HepG2 (cell line): ENCODE measurements around the gene S100A8. TPM values are rescaled to one million over a fixed set of nuclear protein-coding genes. Genes with fewer than 3 reads are reported as not detected.

Experiments used
- ATAC-seq: fragments of 200-7000 bp; cut with Tn5 transposase; 3 replicates; pipeline ENCODE4 v1.9.1; 2020; ENCODE audit warnings: mild to moderate bottlenecking, moderate library complexity
- BruUV-seq: library from RNA; stranded (reverse); fragments of 400-500 nt; replicated peaks from 2 replicates; lab custom pipeline; 2021; lab: Mats Ljungman, UMichigan
- CTCF ChIA-PET: fragments of 300-600 bp; formaldehyde crosslinking; extraction: SDS; loops from one replicate; lab custom pipeline; 2021; ENCODE audit warnings: low total read pairs, inconsistent platforms, low intra/inter-chr PET ratio; lab: Yijun Ruan, JAX
- POLR2A ChIA-PET: fragments of 350-600 bp; sonication (Branson Sonifier 250); formaldehyde crosslinking; loops from one replicate; lab custom pipeline; 2020; ENCODE audit warnings: antibody characterized with exemption, inconsistent platforms; lab: Yijun Ruan, JAX
- DNase-seq: peaks from one replicate; pipeline ENCODE4 v3.0.0-alpha.2; 2015; ENCODE audit warnings: low spot score
- FAIRE-seq: peaks from 3 replicates; lab custom pipeline; 2011; peaks lifted over from hg19 to GRCh38; lab: Jason Lieb, UNC
- H2AFZ ChIP-seq: one replicate; pipeline ENCODE4 v1.6.1; 2011; ENCODE audit warnings: low read length, inconsistent platforms
- H3K27ac ChIP-seq: fragments of 300-600 bp; 3 replicates; pipeline ENCODE4 v1.8.0; 2011; ENCODE audit warnings: mixed run types, mild to moderate bottlenecking, mixed read lengths, low read length, inconsistent platforms; ENCODE audit not compliant: insufficient read depth; ENCODE audit errors: extremely low read length
- H3K27me3 ChIP-seq, 2 experiments: fragments of 200-600 bp in 1 of 2; 2 replicates in 1 of 2; 3 replicates in 1 of 2; pipeline versions ENCODE4 v1.6.0 to v1.8.0; 2011; ENCODE audit warnings: low read length in 2 of 2, mild to moderate bottlenecking in 2 of 2, moderate library complexity in 2 of 2, inconsistent platforms in 1 of 2; ENCODE audit not compliant: insufficient read depth in 2 of 2, control insufficient read depth in 1 of 2
- H3K36me3 ChIP-seq, 2 experiments: fragments of 200-600 bp in 1 of 2; replicated peaks in 1 of 2; 2 replicates in 1 of 2; 3 replicates in 1 of 2; pipeline versions ENCODE4 v1.5.1 to v1.8.0; 2011; ENCODE audit warnings: low read length in 2 of 2, inconsistent platforms in 1 of 2; ENCODE audit not compliant: insufficient read depth in 2 of 2, control insufficient read depth in 1 of 2
- H3K4me1 ChIP-seq: 2 replicates; pipeline ENCODE4 v1.5.1; 2012; ENCODE audit warnings: low read length, inconsistent platforms; ENCODE audit not compliant: insufficient read depth
- H3K4me2 ChIP-seq: 2 replicates; pipeline ENCODE4 v1.6.0; 2011; ENCODE audit warnings: low read depth, low read length, inconsistent platforms
- H3K4me3 ChIP-seq, 3 experiments: fragments of 200-600 bp in 1 of 3; sonication (generic), shearing (Covaris generic) in 1 of 3; replicated peaks in 1 of 3; 2 replicates each; pipeline ENCODE4 v1.5.1; 2011 to 2016; ENCODE audit warnings: low read length in 3 of 3, inconsistent platforms in 2 of 3, low read depth in 2 of 3, mild to moderate bottlenecking in 2 of 3, control low read depth in 1 of 3, mixed read lengths in 1 of 3; ENCODE audit not compliant: insufficient read depth in 1 of 3
- H3K79me2 ChIP-seq: one replicate; pipeline ENCODE4 v1.6.1; 2011; ENCODE audit warnings: low read length, inconsistent platforms; ENCODE audit not compliant: insufficient read depth
- H3K9ac ChIP-seq: 2 replicates; pipeline ENCODE4 v1.6.0; 2011; ENCODE audit warnings: mild to moderate bottlenecking, low read depth, low read length, inconsistent platforms; ENCODE audit not compliant: insufficient read depth
- H3K9me3 ChIP-seq: 2 replicates; pipeline ENCODE4 v1.5.1; 2012; ENCODE audit warnings: mild to moderate bottlenecking, low read length
- H4K20me1 ChIP-seq: 2 replicates; pipeline ENCODE4 v1.6.0; 2011; ENCODE audit warnings: inconsistent platforms, mild to moderate bottlenecking, low read length, moderate library complexity; ENCODE audit not compliant: insufficient read depth
- KLF12 ChIP-seq: sonication (generic); formaldehyde crosslinking; IDR thresholded peaks from 2 replicates; pipeline ENCODE4 v1.4.0; 2020; ENCODE audit warnings: missing genetic modification reagents, borderline replicate concordance
- MTF2 ChIP-seq: sonication (generic); formaldehyde crosslinking; IDR thresholded peaks from 2 replicates; pipeline ENCODE4 v1.5.0; 2020; ENCODE audit warnings: missing genetic modification reagents, borderline replicate concordance
- NFKBIZ ChIP-seq: IDR thresholded peaks from 2 replicates; pipeline ENCODE4 v1.6.1; 2018; ENCODE audit warnings: missing genetic modification reagents, missing compliant biosample characterization
- WGBS: methylation state at CpG from one replicate; pipeline ENCODE4 v1.1.6; 2017; ENCODE audit warnings: low lambda C conversion rate; 5-methylcytosine and 5-hydroxymethylcytosine counted together
- in situ Hi-C: cut with HindIII; loops from 2 replicates; pipeline ENCODE4 v1.10.0; 2017; ENCODE audit warnings: low pct_unique_long_range_greater_than_20kb; ENCODE audit not compliant: extremely low pct_ligation_motif_present
- intact Hi-C: fragments of 100-400 bp; cut with micrococcal nuclease; formaldehyde crosslinking; loops from one replicate; pipeline ENCODE4 v1.10.0; 2022; ENCODE audit not compliant: unreplicated experiment
- polyA plus RNA-seq, 8 experiments: library from polyadenylated mRNA; depleted of rRNA in 3 of 8; stranded (reverse) in 7 of 8; unstranded in 1 of 8; fragments of >200 nt; fragmentation: Illumina TruSeq in 4 of 8; extraction: Trizol in 4 of 8; gene quantifications; 2 replicates each; pipeline versions ENCODE4 v1.2.1 to v1.2.3, GENCODE V29; 2011 to 2016; ENCODE audit warnings: low read depth in 4 of 8, missing spikeins in 1 of 8, mixed read lengths in 1 of 8; ENCODE audit not compliant: insufficient read depth in 1 of 8
- total RNA-seq, 5 experiments: library from RNA; depleted of rRNA; stranded (reverse); fragments of >200 nt; fragmentation: Illumina TruSeq; extraction: Trizol; gene quantifications; 2 replicates each; pipeline ENCODE4 v1.2.3, GENCODE V29; 2016; ENCODE audit warnings: low read depth in 1 of 5
- TF ChIP-seq, protein P1 (sequence below): sonication (generic); formaldehyde crosslinking; IDR thresholded peaks from 2 replicates; pipeline ENCODE4 v1.5.0; 2020; ENCODE audit warnings: mild to moderate bottlenecking, missing genetic modification reagents
- TF ChIP-seq, protein P2 (sequence below): sonication (generic); formaldehyde crosslinking; conservative IDR thresholded peaks from 2 replicates; pipeline ENCODE4 v1.8.0; 2022; ENCODE audit warnings: mild to moderate bottlenecking, moderate library complexity, missing genetic modification reagents
- TF ChIP-seq, protein P3 (sequence below): sonication (generic); formaldehyde crosslinking; IDR thresholded peaks from 2 replicates; pipeline ENCODE4 v1.5.0; 2020; ENCODE audit warnings: missing genetic modification reagents
- TF ChIP-seq, protein P4 (sequence below): sonication (generic); formaldehyde crosslinking; IDR thresholded peaks from 2 replicates; pipeline ENCODE4 v1.4.0; 2020; ENCODE audit warnings: mild to moderate bottlenecking, low read depth, missing genetic modification reagents

The S100A8 gene
- total and polyA plus RNA-seq, 2 of the 13 experiments (the other 11 are each of a cell fraction or from before 2014, with no cell fraction given), result not detected

DNA sequence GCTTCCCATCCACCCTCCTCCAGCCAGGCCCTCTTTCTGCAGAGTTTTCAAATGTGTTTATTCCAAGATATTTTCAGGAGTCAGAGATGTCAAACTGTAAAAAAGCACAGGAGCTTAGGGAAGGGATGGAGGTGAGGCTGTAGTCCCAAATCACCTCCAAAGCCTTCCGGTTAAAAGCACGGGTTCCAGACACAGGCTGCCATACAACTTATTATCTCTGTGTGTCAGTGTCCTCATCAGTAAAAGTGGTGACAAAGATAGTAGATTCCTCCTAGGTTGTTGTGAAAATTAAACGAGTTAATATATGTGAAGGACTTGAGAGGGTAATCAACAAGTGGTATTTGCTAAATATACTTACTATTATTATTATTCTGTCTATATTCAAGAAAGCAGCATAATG, 40.6 kb upstream of the S100A8 start:
- no peak overlapping the region for H3K27ac ChIP-seq
- no peaks in the 10 kb centered on the region for H3K36me3 ChIP-seq
- DNase-seq (no peak), ATAC-seq (no peak), FAIRE-seq (no peak)
- no peaks in the 10 kb centered on the region for H3K4me1 ChIP-seq
- no peak overlapping the region for H3K9ac ChIP-seq
- ChIA-PET POLR2A (no interaction called here), CTCF (no interaction called here)
- WGBS, result 0% methylated on average over 3 of the region's 3 CpGs
- H3K9me3 ChIP-seq, result no peaks in the 10 kb centered on the region
- H2AFZ ChIP-seq, result no peak overlapping the region
- no peak for TF ChIP-seq NFKBIZ (CRISPR knock-in tag)
- TF ChIP-seq MTF2 (CRISPR knock-in tag), result no peak
- TF ChIP-seq, protein P1, sequence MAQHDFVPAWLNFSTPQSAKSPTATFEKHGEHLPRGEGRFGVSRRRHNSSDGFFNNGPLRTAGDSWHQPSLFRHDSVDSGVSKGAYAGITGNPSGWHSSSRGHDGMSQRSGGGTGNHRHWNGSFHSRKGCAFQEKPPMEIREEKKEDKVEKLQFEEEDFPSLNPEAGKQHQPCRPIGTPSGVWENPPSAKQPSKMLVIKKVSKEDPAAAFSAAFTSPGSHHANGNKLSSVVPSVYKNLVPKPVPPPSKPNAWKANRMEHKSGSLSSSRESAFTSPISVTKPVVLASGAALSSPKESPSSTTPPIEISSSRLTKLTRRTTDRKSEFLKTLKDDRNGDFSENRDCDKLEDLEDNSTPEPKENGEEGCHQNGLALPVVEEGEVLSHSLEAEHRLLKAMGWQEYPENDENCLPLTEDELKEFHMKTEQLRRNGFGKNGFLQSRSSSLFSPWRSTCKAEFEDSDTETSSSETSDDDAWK (CRISPR knock-in tag), result no peak
- TF ChIP-seq KLF12 (CRISPR knock-in tag), result no peak
- TF ChIP-seq, protein P2, sequence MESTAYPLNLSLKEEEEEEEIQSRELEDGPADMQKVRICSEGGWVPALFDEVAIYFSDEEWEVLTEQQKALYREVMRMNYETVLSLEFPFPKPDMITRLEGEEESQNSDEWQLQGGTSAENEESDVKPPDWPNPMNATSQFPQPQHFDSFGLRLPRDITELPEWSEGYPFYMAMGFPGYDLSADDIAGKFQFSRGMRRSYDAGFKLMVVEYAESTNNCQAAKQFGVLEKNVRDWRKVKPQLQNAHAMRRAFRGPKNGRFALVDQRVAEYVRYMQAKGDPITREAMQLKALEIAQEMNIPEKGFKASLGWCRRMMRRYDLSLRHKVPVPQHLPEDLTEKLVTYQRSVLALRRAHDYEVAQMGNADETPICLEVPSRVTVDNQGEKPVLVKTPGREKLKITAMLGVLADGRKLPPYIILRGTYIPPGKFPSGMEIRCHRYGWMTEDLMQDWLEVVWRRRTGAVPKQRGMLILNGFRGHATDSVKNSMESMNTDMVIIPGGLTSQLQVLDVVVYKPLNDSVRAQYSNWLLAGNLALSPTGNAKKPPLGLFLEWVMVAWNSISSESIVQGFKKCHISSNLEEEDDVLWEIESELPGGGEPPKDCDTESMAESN (CRISPR knock-in tag), result no peak
- TF ChIP-seq, protein P3, sequence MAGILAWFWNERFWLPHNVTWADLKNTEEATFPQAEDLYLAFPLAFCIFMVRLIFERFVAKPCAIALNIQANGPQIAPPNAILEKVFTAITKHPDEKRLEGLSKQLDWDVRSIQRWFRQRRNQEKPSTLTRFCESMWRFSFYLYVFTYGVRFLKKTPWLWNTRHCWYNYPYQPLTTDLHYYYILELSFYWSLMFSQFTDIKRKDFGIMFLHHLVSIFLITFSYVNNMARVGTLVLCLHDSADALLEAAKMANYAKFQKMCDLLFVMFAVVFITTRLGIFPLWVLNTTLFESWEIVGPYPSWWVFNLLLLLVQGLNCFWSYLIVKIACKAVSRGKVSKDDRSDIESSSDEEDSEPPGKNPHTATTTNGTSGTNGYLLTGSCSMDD (CRISPR knock-in tag), result no peak
- TF ChIP-seq, protein P4, sequence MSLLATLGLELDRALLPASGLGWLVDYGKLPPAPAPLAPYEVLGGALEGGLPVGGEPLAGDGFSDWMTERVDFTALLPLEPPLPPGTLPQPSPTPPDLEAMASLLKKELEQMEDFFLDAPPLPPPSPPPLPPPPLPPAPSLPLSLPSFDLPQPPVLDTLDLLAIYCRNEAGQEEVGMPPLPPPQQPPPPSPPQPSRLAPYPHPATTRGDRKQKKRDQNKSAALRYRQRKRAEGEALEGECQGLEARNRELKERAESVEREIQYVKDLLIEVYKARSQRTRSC, result no peak
- H3K27me3 ChIP-seq, result no peaks in the 10 kb centered on the region
- H3K79me2 ChIP-seq, result no peaks in the 10 kb centered on the region
- H3K4me2 ChIP-seq, result no peak overlapping the region
- no peaks in the 10 kb centered on the region for H4K20me1 ChIP-seq
- intact Hi-C loops (no loop called here), in situ Hi-C loops (no loop called here)
- no TSS peak for BruUV-seq
- H3K4me3 ChIP-seq, result no peak overlapping the region
